Liver (tissue), 9 donors: Measurements from ENCODE around the gene ZNF527. TPM values are rescaled to one million over a fixed set of nuclear protein-coding genes. Genes with fewer than 3 reads are reported as not detected.
"Not testable (repeated sequence)": the region's sequence is repeated elsewhere in the genome, so short reads cannot be mapped to it uniquely, and the experiment has no call there.

Experiments used
- DNase-seq: peaks from one replicate; pipeline ENCODE4 v3.0.0-alpha.2; 2017; ENCODE audit warnings: low spot score
- H3K27ac ChIP-seq, 2 donors: one replicate each; pipeline ENCODE4 v1.7.0; 2013; ENCODE audit warnings: inconsistent platforms in 2 of 2, low read length in 2 of 2, control low read depth in 1 of 2, low read depth in 1 of 2, mild to moderate bottlenecking in 1 of 2
- H3K27me3 ChIP-seq, 4 donors: one replicate each; pipeline versions ENCODE4 v1.6.1 to v1.7.0; 2013; ENCODE audit warnings: low read length in 3 of 4, inconsistent platforms in 1 of 4, mild to moderate bottlenecking in 1 of 4, moderate library complexity in 1 of 4; ENCODE audit not compliant: control insufficient read depth in 4 of 4, insufficient read depth in 4 of 4
- H3K36me3 ChIP-seq, 4 donors: one replicate each; pipeline versions ENCODE4 v1.6.1 to v1.7.0; 2013; ENCODE audit warnings: low read length in 3 of 4, mild to moderate bottlenecking in 3 of 4, low read depth in 1 of 4, moderate library complexity in 1 of 4; ENCODE audit not compliant: control insufficient read depth in 4 of 4, insufficient read depth in 3 of 4
- H3K4me1 ChIP-seq, 4 donors: one replicate each; pipeline versions ENCODE4 v1.6.1 to v1.7.0; 2013; ENCODE audit warnings: low read length in 3 of 4, mild to moderate bottlenecking in 3 of 4, moderate library complexity in 1 of 4; ENCODE audit not compliant: control insufficient read depth in 4 of 4, insufficient read depth in 4 of 4
- H3K4me3 ChIP-seq, 3 donors: one replicate each; pipeline versions ENCODE4 v1.6.1 to v1.7.0; 2013; ENCODE audit warnings: low read length in 3 of 3, control low read depth in 1 of 3, low read depth in 1 of 3, mild to moderate bottlenecking in 1 of 3
- H3K9ac ChIP-seq, 2 donors: one replicate each; pipeline ENCODE4 v1.7.0; 2013; ENCODE audit warnings: low read length in 2 of 2, mild to moderate bottlenecking in 2 of 2, moderate library complexity in 2 of 2, control low read depth in 1 of 2, low read depth in 1 of 2
- H3K9me3 ChIP-seq, 4 donors: one replicate each; pipeline versions ENCODE4 v1.6.1 to v1.7.0; 2013; ENCODE audit warnings: low read length in 3 of 4; ENCODE audit not compliant: control insufficient read depth in 4 of 4
- EGR1 ChIP-seq, 2 donors: IDR thresholded peaks; 2 replicates each; pipeline ENCODE4 v1.6.1; 2016 to 2018; ENCODE audit warnings: antibody characterized with exemption in 2 of 2, low read depth in 2 of 2
- FOXA1 ChIP-seq: IDR thresholded peaks from 2 replicates; pipeline ENCODE4 v1.6.1; 2016; ENCODE audit warnings: antibody characterized with exemption
- FOXA2 ChIP-seq: IDR thresholded peaks from 2 replicates; pipeline ENCODE4 v1.6.1; 2016; ENCODE audit warnings: antibody characterized with exemption
- GABPA ChIP-seq, 2 donors: IDR thresholded peaks in 1 of 2; conservative IDR thresholded peaks in 1 of 2; 2 replicates each; pipeline ENCODE4 v1.6.1; 2016; ENCODE audit warnings: antibody characterized with exemption in 2 of 2, mild to moderate bottlenecking in 1 of 2, moderate library complexity in 1 of 2
- HNF4A ChIP-seq, 2 donors: conservative IDR thresholded peaks; 2 replicates each; pipeline ENCODE4 v1.6.1; 2016; ENCODE audit warnings: antibody characterized with exemption in 2 of 2, mild to moderate bottlenecking in 2 of 2
- HNF4G ChIP-seq: IDR thresholded peaks from 2 replicates; pipeline ENCODE4 v1.6.1; 2016; ENCODE audit warnings: antibody characterized with exemption
- JUND ChIP-seq, 2 donors: IDR thresholded peaks; 2 replicates each; pipeline ENCODE4 v1.6.1; 2016; ENCODE audit warnings: antibody characterized with exemption in 2 of 2
- NR2F2 ChIP-seq: IDR thresholded peaks from 2 replicates; pipeline ENCODE4 v1.6.1; 2016; ENCODE audit warnings: antibody characterized with exemption
- RAD21 ChIP-seq, 2 donors: IDR thresholded peaks; 2 replicates each; pipeline ENCODE4 v1.6.1; 2016; ENCODE audit warnings: antibody characterized with exemption in 2 of 2, mild to moderate bottlenecking in 2 of 2
- RXRA ChIP-seq, 2 donors: IDR thresholded peaks; 2 replicates each; pipeline ENCODE4 v1.6.1; 2017 to 2018; ENCODE audit warnings: antibody characterized with exemption in 2 of 2, mild to moderate bottlenecking in 1 of 2
- SP1 ChIP-seq: IDR thresholded peaks from 2 replicates; pipeline ENCODE4 v1.6.1; 2018; ENCODE audit warnings: antibody characterized with exemption, mild to moderate bottlenecking
- TAF1 ChIP-seq: conservative IDR thresholded peaks from 2 replicates; pipeline ENCODE4 v1.6.1; 2016; ENCODE audit warnings: antibody characterized with exemption, mild to moderate bottlenecking
- YY1 ChIP-seq: IDR thresholded peaks from 2 replicates; pipeline ENCODE4 v1.6.1; 2016; ENCODE audit warnings: antibody characterized with exemption, mild to moderate bottlenecking
- WGBS: extraction: QIAGEN DNeasy Blood & Tissue Kit; methylation state at CpG from one replicate; pipeline ENCODE4 v1.1.7; 2013; 5-methylcytosine and 5-hydroxymethylcytosine counted together
- polyA plus RNA-seq, 2 donors: library from polyadenylated mRNA; stranded (reverse) in 1 of 2; unstranded in 1 of 2; fragments of 200-250 nt in 1 of 2; fragments of >200 nt in 1 of 2; fragmentation: Nextera tagmentation in 1 of 2; extraction: Ambion mirVana in 1 of 2; gene quantifications; one replicate each; pipeline versions ENCODE4 v1.2.1 to v1.2.3, GENCODE V29; 2013 to 2015
- total RNA-seq, 2 donors: library from RNA; depleted of rRNA; stranded (reverse); fragments of >200 nt; gene quantifications; one replicate each; pipeline ENCODE4 v1.2.3, GENCODE V29; 2014
- TF ChIP-seq, protein P1 (sequence below): IDR thresholded peaks from 2 replicates; pipeline ENCODE4 v1.6.1; 2016; ENCODE audit warnings: antibody characterized with exemption
- TF ChIP-seq, protein P2 (sequence below): IDR thresholded peaks from 2 replicates; pipeline ENCODE4 v1.6.1; 2016; ENCODE audit warnings: antibody characterized with exemption
- TF ChIP-seq, protein P3 (sequence below): IDR thresholded peaks from 2 replicates; pipeline ENCODE4 v1.6.1; 2016; ENCODE audit warnings: antibody characterized with exemption
- donor health status: healthy.
- donor health status: healthy.
- donor health status: healthy.
- donor health status: healthy.
- donor health status: healthy.

Gene ZNF527
- total and polyA plus RNA-seq, 4 donors, result 0.79 to 4.2 (median 2.0) TPM

DNA sequence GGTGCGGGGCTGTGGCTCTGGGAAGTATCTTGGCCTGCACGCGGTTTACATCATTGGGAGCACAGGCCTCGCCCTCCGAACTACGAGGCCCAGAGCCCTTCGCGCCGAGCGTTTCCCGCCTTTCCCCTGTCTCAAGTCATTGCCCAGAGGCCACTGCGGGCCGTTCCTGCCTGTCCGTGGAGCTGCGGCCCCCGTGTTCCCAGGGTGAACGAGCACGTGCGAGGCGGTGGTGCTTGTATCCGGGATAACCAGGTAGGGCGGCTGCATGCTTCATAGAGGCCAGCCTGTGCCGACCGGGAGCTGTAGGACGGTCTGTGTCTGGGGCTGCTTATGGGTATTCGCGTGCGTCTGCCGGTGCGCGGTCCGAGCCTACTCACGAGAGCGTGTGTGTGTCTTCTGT is 32.5 kb downstream of the ZNF527 start (continued):
- TF ChIP-seq HNF4A (conservative IDR thresholded peaks at IDR 0.05) (no peak), FOXA1 (no peak), HNF4G (no peak), FOXA2 (no peak), TAF1 (no peak), JUND (IDR thresholded peaks at IDR 0.05) (no peak), RXRA (IDR thresholded peaks at IDR 0.05) (no peak)
- TF ChIP-seq, protein P1, sequence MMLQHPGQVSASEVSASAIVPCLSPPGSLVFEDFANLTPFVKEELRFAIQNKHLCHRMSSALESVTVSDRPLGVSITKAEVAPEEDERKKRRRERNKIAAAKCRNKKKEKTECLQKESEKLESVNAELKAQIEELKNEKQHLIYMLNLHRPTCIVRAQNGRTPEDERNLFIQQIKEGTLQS, result no peak
- TF ChIP-seq, protein P2, sequence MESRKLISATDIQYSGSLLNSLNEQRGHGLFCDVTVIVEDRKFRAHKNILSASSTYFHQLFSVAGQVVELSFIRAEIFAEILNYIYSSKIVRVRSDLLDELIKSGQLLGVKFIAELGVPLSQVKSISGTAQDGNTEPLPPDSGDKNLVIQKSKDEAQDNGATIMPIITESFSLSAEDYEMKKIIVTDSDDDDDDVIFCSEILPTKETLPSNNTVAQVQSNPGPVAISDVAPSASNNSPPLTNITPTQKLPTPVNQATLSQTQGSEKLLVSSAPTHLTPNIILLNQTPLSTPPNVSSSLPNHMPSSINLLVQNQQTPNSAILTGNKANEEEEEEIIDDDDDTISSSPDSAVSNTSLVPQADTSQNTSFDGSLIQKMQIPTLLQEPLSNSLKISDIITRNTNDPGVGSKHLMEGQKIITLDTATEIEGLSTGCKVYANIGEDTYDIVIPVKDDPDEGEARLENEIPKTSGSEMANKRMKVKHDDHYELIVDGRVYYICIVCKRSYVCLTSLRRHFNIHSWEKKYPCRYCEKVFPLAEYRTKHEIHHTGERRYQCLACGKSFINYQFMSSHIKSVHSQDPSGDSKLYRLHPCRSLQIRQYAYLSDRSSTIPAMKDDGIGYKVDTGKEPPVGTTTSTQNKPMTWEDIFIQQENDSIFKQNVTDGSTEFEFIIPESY, result no peak

DNA sequence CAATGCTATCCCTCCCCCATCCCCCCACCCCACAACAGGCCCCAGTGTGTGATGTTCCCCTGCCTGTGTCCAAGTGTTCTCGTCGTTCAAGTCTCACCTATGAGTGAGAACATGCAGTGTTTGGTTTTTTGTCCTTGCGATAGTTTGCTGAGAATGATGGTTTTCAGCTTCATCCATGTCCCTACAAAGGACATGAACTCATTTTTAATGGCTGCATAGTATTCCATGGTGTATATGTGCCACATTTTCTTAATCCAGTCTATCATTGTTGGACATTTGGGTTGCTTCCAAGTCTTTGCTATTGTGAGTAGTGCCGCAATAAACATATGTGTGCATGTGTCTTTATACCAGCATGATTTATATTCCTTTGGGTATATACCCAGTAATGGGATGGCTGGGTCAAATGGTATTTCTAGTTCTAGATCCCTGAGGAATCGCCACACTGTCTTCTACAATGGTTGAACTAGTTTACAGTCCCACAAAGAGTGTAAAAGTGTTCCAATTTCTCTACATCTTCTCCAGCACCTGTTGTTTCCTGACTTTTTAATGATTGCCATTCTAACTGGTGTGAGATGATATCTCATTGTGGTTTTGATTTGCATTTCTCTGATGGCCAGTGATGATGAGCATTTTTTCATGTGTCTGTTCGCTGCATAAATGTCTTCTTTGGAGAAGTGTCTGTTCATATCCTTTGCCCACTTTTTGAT is 35.4 kb downstream of the ZNF527 start:
- 80% methylated on average over 6 of the region's 6 CpGs for WGBS

DNA sequence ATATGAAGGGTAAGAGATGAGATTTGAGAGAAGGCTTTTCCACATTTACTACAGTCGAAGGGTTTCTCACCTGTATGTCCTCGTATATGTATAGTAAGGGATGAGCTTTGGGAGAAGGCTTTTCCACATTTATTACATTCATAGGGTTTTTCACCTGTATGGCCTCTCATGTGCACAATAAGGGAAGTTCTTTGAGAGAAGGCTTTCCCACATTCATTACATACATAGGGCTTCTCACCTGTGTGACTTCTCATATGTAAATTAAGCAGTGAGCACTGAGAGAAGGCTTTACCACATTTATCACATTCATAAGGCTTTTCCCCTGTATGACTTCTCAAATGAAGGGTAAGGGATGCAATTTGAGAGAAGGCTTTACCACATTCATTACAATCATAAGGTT is 41.8 kb downstream of the ZNF527 start:
- Histone ChIP-seq H3K27me3 (no peaks in the 10 kb centered on the region), H3K9ac (no peak overlapping the region), H3K4me3 (peak overlapping the region in 2 of 3 donors; percentile 56 to 63), H3K4me1 (no peaks in the 10 kb centered on the region), H3K27ac (no peak overlapping the region), H3K9me3 (peaks cover 36 to 91% (median 56%) of the 10 kb centered on the region in 4 donors), H3K36me3 (peaks cover 0 to 24% (median 14%) of the 10 kb centered on the region in 4 donors)
- whole genome bisulfite sequencing, result 98% methylated on average over 2 of the region's 2 CpGs
- no peak for TF ChIP-seq FOXA2
- no peak for DNase-seq

More for the DNA sequence above, 35.4 kb downstream of the ZNF527 start:
- not testable (repeated sequence) for H3K36me3 ChIP-seq, H3K9ac ChIP-seq, DNase-seq, H3K27ac ChIP-seq, H3K4me3 ChIP-seq, H3K4me1 ChIP-seq, H3K27me3 ChIP-seq
- peaks cover 35 to 76% (median 54%) of the 10 kb centered on the region in 4 donors for H3K9me3 ChIP-seq

DNA sequence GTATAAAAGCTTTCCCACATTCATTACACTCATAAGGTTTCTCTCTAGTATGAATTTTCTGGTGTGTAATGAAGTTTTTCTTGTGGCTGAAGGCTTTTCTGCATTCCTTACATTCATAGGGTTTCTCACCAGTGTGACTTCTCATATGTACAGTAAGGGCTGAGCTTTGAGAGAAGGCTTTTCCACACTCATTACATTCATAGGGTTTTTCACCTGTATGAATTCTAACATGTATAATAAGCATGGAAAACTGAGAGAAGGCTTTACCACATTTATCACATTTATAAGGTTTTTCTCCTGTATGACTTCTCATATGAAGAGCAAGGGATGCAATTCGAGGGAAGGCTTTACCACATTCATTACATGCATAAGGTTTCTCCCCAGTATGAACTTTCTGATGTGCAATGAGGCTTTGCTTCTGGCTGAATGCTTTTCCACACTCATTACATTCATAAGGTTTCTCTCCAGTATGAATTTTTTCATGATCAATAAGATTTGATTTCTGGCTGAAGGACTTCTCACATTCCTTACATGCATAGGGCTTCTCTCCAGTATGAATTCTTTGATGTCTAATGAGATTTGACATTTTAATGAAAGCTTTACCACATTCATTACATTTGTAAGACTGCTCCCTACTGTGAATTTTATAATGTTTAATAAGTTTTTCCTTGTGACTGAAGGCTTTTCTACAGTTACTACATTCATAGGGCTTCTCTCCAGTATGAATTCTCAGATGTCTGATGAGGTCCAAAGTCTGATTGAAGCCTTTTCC is 42.6 kb downstream of the ZNF527 start:
- WGBS, result 96% methylated on average over 1 of the region's 1 CpG
- Histone ChIP-seq H3K9ac (no peak overlapping the region), H3K9me3 (peaks cover 32 to 88% (median 52%) of the 10 kb centered on the region in 4 donors), H3K27ac (no peak overlapping the region), H3K27me3 (no peaks in the 10 kb centered on the region), H3K4me1 (no peaks in the 10 kb centered on the region), H3K4me3 (peak overlapping the region in 2 of 3 donors; percentile 63), H3K36me3 (peaks cover 0 to 25% (median 14%) of the 10 kb centered on the region in 4 donors)
- DNase-seq, result no peak
- no peak for TF ChIP-seq EGR1 (IDR thresholded peaks at IDR 0.05; ENCODE audit: low read depth in 2 of 2)
- no peak for TF ChIP-seq FOXA2
- TF ChIP-seq, protein P2, result no peak
- TF ChIP-seq, protein P1, result no peak
- no peak for TF ChIP-seq TAF1
- no peak for TF ChIP-seq RXRA (IDR thresholded peaks at IDR 0.05)
- TF ChIP-seq NR2F2, result no peak
- no peak for TF ChIP-seq GABPA (IDR thresholded peaks at IDR 0.05 in 1 of 2, conservative IDR thresholded peaks at IDR 0.05 in 1 of 2)
- TF ChIP-seq JUND (IDR thresholded peaks at IDR 0.05), result no peak
- TF ChIP-seq, protein P3, sequence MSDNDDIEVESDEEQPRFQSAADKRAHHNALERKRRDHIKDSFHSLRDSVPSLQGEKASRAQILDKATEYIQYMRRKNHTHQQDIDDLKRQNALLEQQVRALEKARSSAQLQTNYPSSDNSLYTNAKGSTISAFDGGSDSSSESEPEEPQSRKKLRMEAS, result no peak
- no peak for TF ChIP-seq RAD21 (IDR thresholded peaks at IDR 0.05)
- TF ChIP-seq YY1, result no peak
- TF ChIP-seq SP1, result no peak
- TF ChIP-seq FOXA1, result no peak
- no peak for TF ChIP-seq HNF4A (conservative IDR thresholded peaks at IDR 0.05)
